DMS153 treated with DMSO at 0.1 percent for 48 hours (cell line): ENCODE measurements around the gene SLC39A11.
A peak's percentile ranks its signal among the peaks of the same experiment; 100 is the strongest.
"Not testable (repeated sequence)": the region's sequence is repeated elsewhere in the genome, so short reads cannot be mapped to it uniquely, and the experiment has no call there.

Experiments used
- DNase-seq: peaks from one replicate; lab custom pipeline; 2025; ENCODE audit not compliant: unreplicated experiment; lab: John Stamatoyannopoulos, UW

Gene SLC39A11

DNA sequence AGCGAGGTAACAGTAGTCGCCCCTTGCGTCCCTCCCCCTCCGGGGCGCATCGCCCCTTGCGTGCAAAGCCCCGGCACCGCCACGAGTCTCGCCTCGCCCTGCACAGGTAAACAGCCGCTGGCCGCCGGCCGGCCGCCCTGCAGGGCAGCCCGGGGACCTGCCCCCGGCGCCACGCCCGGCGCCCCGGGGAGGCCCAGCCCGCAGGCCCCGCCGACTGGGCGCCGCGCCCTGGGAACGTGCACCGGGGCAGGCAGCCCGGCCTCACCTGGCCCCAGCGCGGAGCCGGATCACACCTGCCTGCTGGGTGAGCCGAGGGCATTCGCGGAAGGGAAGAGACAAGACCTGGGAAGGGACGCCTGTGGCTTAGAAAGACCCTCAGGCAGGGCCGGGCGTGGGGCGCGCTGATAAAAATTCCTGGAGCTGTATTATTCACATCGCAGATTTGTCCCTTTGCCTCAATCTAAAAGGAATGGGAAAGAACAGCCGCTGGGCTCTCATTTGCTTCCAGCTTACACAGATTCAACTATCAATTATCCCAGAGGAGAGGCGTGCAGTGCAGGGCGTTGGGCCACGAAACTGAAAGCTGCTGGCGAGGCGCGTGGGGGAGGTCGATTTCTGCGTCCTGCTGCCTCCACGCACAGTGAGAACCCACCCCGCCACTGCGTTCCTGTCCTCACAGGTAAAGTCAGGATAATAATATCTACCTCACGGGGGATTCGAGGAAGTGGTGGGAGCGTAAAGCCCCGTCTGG, 451.9 kb downstream of the SLC39A11 start:
- DNase-seq = peak; percentile 58

- DNase-seq = no peak
These were observed 452.8 kb downstream of the SLC39A11 start for GRCh38 chr17:72639711-72640110.

DNA sequence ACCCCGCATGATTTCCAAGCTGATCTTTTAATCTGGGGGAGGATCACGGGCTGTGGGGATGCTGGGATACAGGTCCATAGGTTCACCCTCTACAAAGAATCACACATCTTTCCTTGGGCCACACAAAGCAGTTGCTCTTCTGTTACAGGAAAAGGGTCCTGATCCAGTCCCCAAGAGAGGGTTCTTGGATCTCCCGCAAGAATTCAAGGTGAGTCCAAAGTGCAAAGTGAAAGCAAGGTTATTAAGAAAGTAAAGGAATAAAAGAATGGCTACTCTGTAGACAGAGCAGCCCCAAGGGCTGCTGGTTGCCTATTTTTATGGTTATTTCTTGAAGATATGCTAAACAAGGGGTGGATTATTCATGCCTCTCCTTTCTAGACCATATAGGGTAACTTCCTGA, 453.6 kb downstream of the SLC39A11 start:
- not testable (repeated sequence) for DNase-seq

DNA sequence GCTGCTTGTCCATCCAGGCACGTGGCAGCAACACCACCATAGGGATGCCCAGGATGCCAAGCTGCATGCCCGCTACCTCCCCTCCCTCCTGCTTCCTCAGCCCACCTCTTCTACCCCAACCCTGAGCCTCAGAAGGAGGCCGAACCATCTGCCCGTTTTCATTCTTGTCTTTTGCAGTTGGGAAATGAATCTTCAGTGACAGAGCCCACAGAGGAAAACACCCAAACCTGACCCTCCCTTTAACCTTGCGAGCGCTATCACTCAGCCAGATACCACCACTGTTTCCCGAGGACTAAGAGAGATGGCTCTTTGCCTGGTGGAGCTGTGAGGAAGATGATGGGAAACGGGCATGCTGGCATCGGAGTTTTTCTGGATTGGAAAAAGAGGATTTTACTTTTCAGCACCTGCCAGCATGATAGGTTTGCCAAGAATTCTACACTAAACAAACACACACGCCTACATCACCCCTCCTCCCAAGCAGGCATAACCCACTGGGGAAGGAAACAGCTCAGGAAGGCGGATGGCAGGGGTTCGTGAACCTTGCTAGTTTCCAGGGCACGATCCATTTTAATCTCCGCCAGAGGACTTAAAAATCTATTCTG, 457.4 kb downstream of the SLC39A11 start:
- DNase-seq = peak; percentile 29

DNA sequence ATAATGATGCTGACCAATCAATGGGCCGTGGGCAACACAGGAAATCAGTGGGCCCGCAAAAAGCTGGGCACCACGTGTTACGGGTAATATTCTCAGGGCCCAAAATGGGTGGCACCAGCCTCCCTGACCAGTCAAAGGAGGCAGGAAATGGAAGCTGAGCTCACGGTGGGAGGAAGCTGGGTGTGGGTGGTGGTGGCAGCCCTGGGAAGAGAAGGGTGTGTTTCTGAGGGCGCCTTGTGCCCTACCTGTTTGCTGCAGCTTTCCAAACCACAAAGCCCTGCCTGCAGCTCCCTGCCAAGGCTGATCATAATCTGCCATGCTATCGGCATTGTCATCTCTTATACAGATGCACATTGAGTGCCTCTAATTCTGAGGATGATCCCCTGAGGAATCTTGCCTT, 457.9 kb downstream of the SLC39A11 start:
- peak; percentile 38 for DNase-seq

- DNase-seq = peak; percentile 77
These were observed 460.4 kb downstream of the SLC39A11 start for GRCh38 chr17:72631949-72632684.

DNA sequence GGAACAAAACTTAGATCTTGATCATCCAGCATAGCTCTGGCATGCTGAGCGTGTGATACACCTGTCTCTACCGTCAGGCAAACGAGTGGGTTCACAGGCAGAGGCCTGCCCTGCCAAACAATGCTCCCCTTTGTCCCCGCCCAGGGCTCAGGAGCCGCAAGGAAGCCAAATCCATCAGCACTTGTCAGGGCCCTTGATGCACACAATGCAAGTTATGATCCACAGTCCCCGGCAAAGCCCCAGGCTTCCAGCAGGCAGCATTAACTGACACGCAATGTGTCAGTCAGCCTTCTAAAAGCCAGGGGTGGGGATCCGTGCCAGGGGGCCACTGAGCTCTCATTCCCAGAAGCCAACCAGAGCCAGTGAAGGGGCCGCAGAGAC, 460.9 kb downstream of the SLC39A11 start:
- peak; percentile 69 for DNase-seq

DNA sequence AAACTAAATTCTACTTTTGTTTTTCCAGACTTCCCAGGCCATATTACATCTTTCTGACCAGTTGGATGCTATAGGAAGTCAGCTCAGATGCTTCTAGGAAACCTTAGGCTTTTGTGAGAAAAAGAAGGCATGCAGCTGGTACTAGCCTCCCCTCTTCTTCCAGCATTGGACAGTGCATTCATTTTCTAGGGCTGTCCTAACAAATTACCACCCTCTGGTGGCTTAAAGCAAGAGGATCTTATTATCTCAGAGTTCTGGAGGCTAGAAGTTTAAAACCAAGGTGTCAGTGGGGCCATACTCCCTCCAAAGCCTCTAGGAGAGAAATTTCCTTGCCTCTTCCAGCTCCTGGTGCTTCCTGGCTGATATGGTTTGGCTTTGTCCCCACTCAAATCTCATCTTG, 467.8 kb downstream of the SLC39A11 start:
- DNase-seq = no peak

DNA sequence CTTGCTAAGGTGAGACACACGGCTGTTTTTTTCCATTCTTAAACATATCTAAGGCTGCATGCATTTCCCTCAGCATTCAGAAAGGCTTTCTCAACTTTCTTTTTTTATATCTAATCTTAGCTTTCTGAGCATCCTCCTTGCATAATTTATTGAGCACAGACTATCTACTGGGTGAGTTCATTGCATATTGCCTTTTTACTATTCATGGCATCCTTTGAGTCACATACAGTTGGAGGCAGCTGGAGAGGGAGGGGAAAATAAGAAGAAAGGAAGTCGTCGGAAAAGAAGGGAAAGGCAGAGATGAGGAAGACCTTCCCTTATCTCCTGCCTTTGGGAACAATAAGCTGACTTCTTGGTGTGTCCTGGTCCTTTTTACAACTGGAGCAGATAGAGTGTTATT, 468.3 kb downstream of the SLC39A11 start:
- DNase-seq = no peak

- DNase-seq = no peak
These were observed 469.6 kb downstream of the SLC39A11 start for GRCh38 chr17:72622661-72623433.

DNA sequence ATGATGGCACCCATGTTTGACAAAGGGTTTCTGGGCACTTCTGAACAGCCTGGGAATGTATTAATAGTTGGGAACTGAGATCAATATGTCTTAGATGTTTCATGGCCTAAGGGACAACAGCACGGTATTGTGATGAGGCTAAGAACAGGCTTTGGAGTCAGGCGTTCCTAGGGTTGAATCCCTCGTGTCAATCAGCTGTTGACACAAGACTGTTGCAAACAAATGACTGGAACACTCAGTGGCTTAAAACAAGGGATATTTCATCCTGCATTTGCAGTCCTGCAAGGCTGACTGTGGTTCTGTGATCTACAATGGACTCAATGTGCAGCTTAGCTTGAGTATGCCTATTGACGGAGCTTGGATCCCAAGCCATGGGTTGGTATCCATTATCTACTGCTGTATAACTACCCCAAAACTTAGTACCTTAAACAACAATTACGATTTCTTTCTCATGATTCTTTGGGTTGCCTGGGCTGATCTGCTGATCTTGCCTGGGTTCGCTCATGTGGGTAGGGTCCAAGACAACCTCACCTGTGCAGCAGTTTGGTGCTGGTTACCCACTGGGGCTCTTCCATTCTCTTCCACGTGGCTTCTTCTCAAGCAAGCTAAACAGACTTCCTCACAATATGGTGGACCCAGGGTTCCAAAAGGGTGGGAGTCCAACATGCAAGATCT, 472.4 kb downstream of the SLC39A11 start:
- no peak for DNase-seq

DNA sequence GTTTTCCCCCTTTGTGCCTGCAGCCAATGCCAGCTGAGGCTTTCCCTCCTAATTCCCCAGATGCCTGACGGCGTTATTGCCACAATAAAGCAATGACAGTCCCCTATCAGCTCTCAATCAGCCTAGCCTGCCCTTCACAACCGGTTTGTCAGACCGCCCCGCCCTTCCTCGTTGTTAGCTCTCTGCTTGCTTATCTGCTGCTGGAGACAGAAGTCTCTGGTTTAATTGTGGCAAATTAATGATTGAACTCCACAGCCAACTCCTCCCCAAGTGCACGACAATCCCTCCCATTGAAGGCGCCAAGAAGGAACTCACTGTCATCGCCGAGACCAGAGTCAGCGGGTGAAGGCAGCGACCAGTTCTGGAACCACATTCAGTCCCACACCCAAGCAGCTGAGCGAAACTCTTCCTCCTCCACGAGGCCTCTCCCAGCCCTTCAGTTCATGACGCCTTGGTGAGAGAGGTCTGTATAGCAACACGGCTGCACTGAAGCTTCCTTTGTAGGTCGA, 474.4 kb downstream of the SLC39A11 start:
- peak; percentile 76 for DNase-seq

GRCh38 chr17:72617557-72617956, 474.9 kb downstream of the SLC39A11 start:
- no peak for DNase-seq

GRCh38 chr17:72616447-72616846, 476.0 kb downstream of the SLC39A11 start:
- no peak for DNase-seq

DNA sequence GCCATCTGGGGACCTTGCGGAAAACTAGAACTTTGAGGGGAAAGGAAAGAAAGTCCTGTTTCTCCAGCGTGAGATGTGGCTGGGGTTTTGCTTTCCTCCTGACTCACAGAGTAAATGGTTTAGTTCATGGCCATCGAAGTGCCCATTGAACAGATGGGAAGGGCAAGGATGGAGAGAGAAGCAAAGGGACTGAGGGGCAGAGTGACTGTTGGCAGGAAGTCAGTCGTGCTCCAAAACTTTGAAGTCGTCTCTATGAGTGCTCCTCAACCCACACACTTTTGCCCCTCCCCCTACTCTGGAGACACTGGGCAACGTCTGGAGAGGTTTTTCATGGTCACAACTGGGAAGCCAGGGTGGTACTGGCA, 476.9 kb downstream of the SLC39A11 start:
- DNase-seq = no peak

DNA sequence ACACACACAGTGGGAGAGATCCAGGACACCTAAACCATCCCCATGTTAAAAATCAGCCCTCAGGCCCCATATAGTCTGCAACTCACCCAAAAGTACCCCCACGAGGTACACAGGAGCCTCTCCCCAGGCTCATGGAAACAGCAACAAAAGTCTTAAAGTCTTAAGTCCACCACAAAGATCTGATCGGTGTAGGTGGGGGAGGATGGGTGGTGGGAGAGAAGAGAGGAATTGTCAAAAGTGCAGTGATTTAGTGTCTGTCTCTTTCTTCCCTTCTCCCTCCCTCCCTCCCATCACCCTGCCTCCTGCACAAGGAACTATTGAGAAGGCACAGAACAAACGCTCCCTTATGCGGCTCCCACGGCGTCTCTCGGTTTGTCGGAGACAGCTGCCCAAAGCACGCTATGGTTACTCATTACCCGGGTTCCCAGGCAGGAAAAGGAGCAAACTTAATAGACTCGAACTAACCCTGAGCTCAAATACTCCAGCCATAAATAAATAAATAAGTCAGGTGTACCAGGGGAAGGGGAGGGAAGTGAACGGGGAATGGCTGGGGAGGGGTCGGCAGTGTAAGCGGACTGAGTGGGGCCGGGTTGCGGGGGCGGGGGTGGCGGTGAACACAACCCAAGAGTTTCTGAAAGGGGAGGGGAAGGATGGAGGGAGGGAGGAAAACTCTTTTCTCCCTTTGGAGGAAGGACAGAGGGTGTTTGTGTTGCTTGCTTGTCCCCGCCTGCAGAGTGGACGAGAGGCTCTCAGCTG, 477.4 kb downstream of the SLC39A11 start:
- DNase-seq = peak; percentile 15

DNA sequence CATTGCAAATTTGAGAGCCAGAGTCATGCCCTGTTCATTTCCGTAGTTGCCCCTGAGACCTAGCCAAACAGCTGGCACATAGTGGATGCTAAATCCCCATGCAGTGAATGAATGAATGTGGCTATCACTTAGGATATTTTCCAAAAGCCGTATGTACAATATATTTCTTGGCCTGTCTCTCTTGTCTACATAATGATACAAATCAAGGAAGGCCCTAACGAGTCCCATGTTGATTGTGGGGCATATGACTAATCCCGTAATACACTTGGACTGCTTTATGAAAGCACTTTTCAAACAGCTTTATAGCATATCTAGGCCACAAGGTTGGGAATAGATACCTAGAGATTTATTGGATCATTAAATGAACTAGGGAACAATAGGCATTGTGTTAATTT, 478.0 kb downstream of the SLC39A11 start:
- DNase-seq = no peak

DNA sequence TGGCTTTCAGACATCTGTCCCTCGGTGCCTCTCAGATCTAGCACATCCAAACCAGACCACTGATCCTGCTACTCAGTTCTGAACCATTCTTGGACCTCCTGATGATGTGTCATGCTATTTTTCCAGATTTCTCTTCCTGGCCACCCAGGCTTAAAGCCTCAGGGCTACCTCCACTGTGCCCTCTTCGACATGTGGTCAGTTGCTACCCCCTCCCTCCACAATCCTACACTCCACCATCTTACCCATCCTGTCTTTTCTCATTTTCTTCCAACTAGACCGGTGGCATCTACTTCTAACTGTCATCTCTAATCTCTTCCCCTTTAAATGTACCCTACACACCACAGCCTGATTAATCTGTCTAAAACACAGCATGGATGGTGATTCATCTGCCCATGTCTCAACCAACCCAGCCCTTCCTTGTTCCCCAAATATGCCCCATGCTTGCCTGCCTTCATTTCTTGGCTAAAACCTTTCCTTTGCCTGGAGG, 478.6 kb downstream of the SLC39A11 start:
- no peak for DNase-seq

- DNase-seq = no peak
These were observed 479.1 kb downstream of the SLC39A11 start for GRCh38 chr17:72613396-72613795.

DNA sequence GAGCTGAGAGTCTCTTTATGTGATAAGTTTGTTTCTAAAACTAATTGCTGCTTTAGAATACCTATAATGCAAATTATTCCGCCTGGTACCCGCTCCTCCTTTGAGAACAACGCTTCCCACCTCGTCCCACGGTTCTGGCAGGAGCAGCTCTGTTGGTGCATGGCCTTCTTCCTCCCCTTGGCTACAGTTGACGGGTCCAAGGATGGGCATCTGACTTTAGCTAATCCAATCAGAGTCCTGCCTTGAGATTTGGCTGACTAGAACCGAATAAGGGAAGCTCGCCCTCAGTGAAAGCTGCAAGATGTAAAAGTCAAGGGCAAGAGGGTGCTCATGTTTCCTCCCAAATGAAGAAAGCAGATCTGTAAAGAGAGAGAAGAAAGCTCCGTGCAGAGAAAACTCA, 481.3 kb downstream of the SLC39A11 start:
- DNase-seq = no peak
